Nucleus accumbens (tissue), 56 donors: ENCODE measurements around the gene CHSY1.
A peak's percentile ranks its signal among the peaks of the same experiment; 100 is the strongest.

ENCODE experiments used
- DNase-seq, 56 donors: peaks; one replicate each; lab custom pipeline; 2025; lab: John Stamatoyannopoulos, UW

Gene CHSY1

GRCh38 chr15:101272584-101272983 is 20.7 kb upstream of the CHSY1 start:
- no peak for DNase-seq

- DNase-seq = no peak
Measured at GRCh38 chr15:101269479-101270223, 17.8 kb upstream of the CHSY1 start.

GRCh38 chr15:101267320-101268104 is 15.7 kb upstream of the CHSY1 start:
- peak in 42 of 56 donors; percentile 20 to 84 (median 54) for DNase-seq

- DNase-seq = no peak
Measured at GRCh38 chr15:101266787-101267186, 14.9 kb upstream of the CHSY1 start.

GRCh38 chr15:101266034-101266433 is 14.2 kb upstream of the CHSY1 start:
- no peak for DNase-seq

GRCh38 chr15:101264911-101265641 is 13.2 kb upstream of the CHSY1 start:
- DNase-seq = no peak

GRCh38 chr15:101264011-101264410 is 12.2 kb upstream of the CHSY1 start:
- DNase-seq = no peak

GRCh38 chr15:101262551-101262950 is 10.7 kb upstream of the CHSY1 start:
- no peak for DNase-seq

GRCh38 chr15:101258238-101259144 is 6.6 kb upstream of the CHSY1 start:
- DNase-seq = peak in 36 of 56 donors; percentile 2 to 81 (median 27)

- no peak for DNase-seq
Measured at GRCh38 chr15:101256757-101257156, 4.9 kb upstream of the CHSY1 start.

- DNase-seq = no peak
Measured at GRCh38 chr15:101255615-101256241, 3.9 kb upstream of the CHSY1 start.

- no peak for DNase-seq
Measured at GRCh38 chr15:101255051-101255395, 3.2 kb upstream of the CHSY1 start.

- no peak for DNase-seq
Measured at GRCh38 chr15:101254157-101255050, 2.6 kb upstream of the CHSY1 start.

GRCh38 chr15:101252836-101253235 is 988 bp upstream of the CHSY1 start:
- DNase-seq = no peak

GRCh38 chr15:101250873-101251829 is 697 bp downstream of the CHSY1 start:
- peak in 8 of 56 donors; percentile 6 to 82 (median 53) for DNase-seq

GRCh38 chr15:101250341-101250831 is 1.5 kb downstream of the CHSY1 start:
- no peak for DNase-seq

- DNase-seq = no peak
Measured at GRCh38 chr15:101248274-101248673, 3.6 kb downstream of the CHSY1 start.
